Loucy (cell line): ENCODE data around the gene CSTF3.

Source experiments
- H2AFZ ChIP-seq: fragments of 200-600 bp; sonication (generic); 2 replicates; pipeline ENCODE4 v1.6.0; 2016; ENCODE audit warnings: antibody characterized with exemption, mild to moderate bottlenecking, low read length, moderate library complexity
- H3F3A ChIP-seq: fragments of 200-600 bp; 2 replicates; pipeline ENCODE4 v1.6.0; 2016; ENCODE audit warnings: antibody characterized with exemption, low read depth, mild to moderate bottlenecking
- H3K27me3 ChIP-seq: fragments of 200-600 bp; sonication (generic); 2 replicates; pipeline ENCODE4 v1.6.1; 2014; ENCODE audit warnings: low read length, mild to moderate bottlenecking; ENCODE audit not compliant: insufficient read depth, poor library complexity, severe bottlenecking
- H3K36me3 ChIP-seq: fragments of 200-600 bp; sonication (generic); 2 replicates; pipeline ENCODE4 v1.6.1; 2016; ENCODE audit warnings: low read length; ENCODE audit not compliant: insufficient read depth
- H3K4me1 ChIP-seq: fragments of 200-600 bp; sonication (generic); 2 replicates; pipeline ENCODE4 v1.5.1; 2014; ENCODE audit warnings: low read length, mild to moderate bottlenecking; ENCODE audit not compliant: insufficient read depth, poor library complexity, severe bottlenecking
- H3K4me2 ChIP-seq: fragments of 200-600 bp; sonication (generic); 2 replicates; pipeline ENCODE4 v1.6.0; 2014; ENCODE audit warnings: antibody characterized with exemption, low read length, low read depth, mild to moderate bottlenecking; ENCODE audit not compliant: poor library complexity, severe bottlenecking
- H3K4me3 ChIP-seq: fragments of 200-600 bp; sonication (generic); 2 replicates; pipeline ENCODE4 v1.5.1; 2014; ENCODE audit warnings: low read length, mild to moderate bottlenecking, mixed read lengths; ENCODE audit not compliant: poor library complexity, severe bottlenecking
- H3K79me2 ChIP-seq: fragments of 200-600 bp; sonication (generic); 2 replicates; pipeline ENCODE4 v1.6.1; 2014; ENCODE audit warnings: low read length; ENCODE audit not compliant: insufficient read depth
- H3K9ac ChIP-seq: fragments of 200-600 bp; sonication (generic); 2 replicates; pipeline ENCODE4 v1.6.0; 2014; ENCODE audit warnings: mild to moderate bottlenecking, low read depth, low read length, moderate library complexity; ENCODE audit not compliant: poor library complexity, severe bottlenecking
- H3K9me2 ChIP-seq: fragments of 200-600 bp; sonication (generic); replicated peaks from 2 replicates; pipeline ENCODE4 v1.6.1; 2016; ENCODE audit warnings: low read depth, low read length, mixed read lengths
- H3K9me3 ChIP-seq: fragments of 200-600 bp; sonication (generic); 2 replicates; pipeline ENCODE4 v1.6.1; 2014; ENCODE audit warnings: mild to moderate bottlenecking, antibody characterized with exemption, low read length, low read depth; ENCODE audit not compliant: insufficient read depth
- H4K20me1 ChIP-seq: fragments of 200-600 bp; sonication (generic); 2 replicates; pipeline ENCODE4 v1.6.0; 2014; ENCODE audit warnings: antibody characterized with exemption, low read length, mild to moderate bottlenecking; ENCODE audit not compliant: insufficient read depth, poor library complexity, severe bottlenecking
- CTCF ChIP-seq: fragments of 200-600 bp; sonication (generic); conservative IDR thresholded peaks from 2 replicates; pipeline ENCODE4 v1.5.1; 2014; ENCODE audit warnings: mild to moderate bottlenecking, antibody characterized with exemption, low read length
- EZH2phosphoT487 ChIP-seq: fragments of 200-600 bp; IDR thresholded peaks from 2 replicates; pipeline ENCODE4 v1.6.1; 2018; ENCODE audit warnings: antibody characterized with exemption, mild to moderate bottlenecking, moderate library complexity, borderline replicate concordance

CSTF3 gene

GRCh38 chr11:33191467-33191866 is 30.2 kb upstream of the CSTF3 start:
- Histone ChIP-seq H3K4me3 (no peak overlapping the region), H3K4me2 (no peak overlapping the region), H2AFZ (no peak overlapping the region), H3K27me3 (no peaks in the 10 kb centered on the region), H3K9me2 (no peaks in the 10 kb centered on the region), H3K9me3 (no peaks in the 10 kb centered on the region), H4K20me1 (no peaks in the 10 kb centered on the region), H3F3A (no peaks in the 10 kb centered on the region), H3K9ac (no peak overlapping the region), H3K36me3 (no peaks in the 10 kb centered on the region), H3K4me1 (no peaks in the 10 kb centered on the region), H3K79me2 (no peaks in the 10 kb centered on the region)
- TF ChIP-seq EZH2phosphoT487 = no peak
- no peak for TF ChIP-seq CTCF

GRCh38 chr11:33187998-33188722 is 26.9 kb upstream of the CSTF3 start:
- Histone ChIP-seq H3K9ac (no peak overlapping the region), H3K4me3 (no peak overlapping the region), H3K79me2 (no peaks in the 10 kb centered on the region), H4K20me1 (no peaks in the 10 kb centered on the region), H3K36me3 (no peaks in the 10 kb centered on the region), H3K9me3 (no peaks in the 10 kb centered on the region), H3K4me1 (no peaks in the 10 kb centered on the region), H2AFZ (no peak overlapping the region), H3K27me3 (no peaks in the 10 kb centered on the region), H3F3A (no peaks in the 10 kb centered on the region), H3K4me2 (no peak overlapping the region), H3K9me2 (no peaks in the 10 kb centered on the region)
- TF ChIP-seq CTCF (no peak), EZH2phosphoT487 (no peak)

- H3K9me2 ChIP-seq = no peaks in the 10 kb centered on the region
- no peak overlapping the region for H3K4me3 ChIP-seq
- H3K79me2 ChIP-seq = no peaks in the 10 kb centered on the region
- no peaks in the 10 kb centered on the region for H3K4me1 ChIP-seq
- no peaks in the 10 kb centered on the region for H3K27me3 ChIP-seq
- no peaks in the 10 kb centered on the region for H3F3A ChIP-seq
- H2AFZ ChIP-seq = no peak overlapping the region
- H3K9me3 ChIP-seq = no peaks in the 10 kb centered on the region
- H3K9ac ChIP-seq = no peak overlapping the region
- H3K4me2 ChIP-seq = no peak overlapping the region
- TF ChIP-seq EZH2phosphoT487 = no peak
- no peak for TF ChIP-seq CTCF
- H4K20me1 ChIP-seq = no peaks in the 10 kb centered on the region
- H3K36me3 ChIP-seq = no peaks in the 10 kb centered on the region
Observed at GRCh38 chr11:33185756-33186155, 24.5 kb upstream of the CSTF3 start.
